HG02943 (cell line): Measurements from ENCODE around the gene PRRC2B.
"Not testable (repeated sequence)": the region's sequence is repeated elsewhere in the genome, so short reads cannot be mapped to it uniquely, and the experiment has no call there.

Source experiments
- ATAC-seq: cut with Tn5 transposase; IDR thresholded peaks from one replicate; pipeline ENCODE4 v1.9.1; 2021; ENCODE audit warnings: mild to moderate bottlenecking, low read depth, moderate library complexity; ENCODE audit not compliant: unreplicated experiment

PRRC2B gene

GRCh38 chr9:131385296-131385695 lies 8.6 kb upstream of the PRRC2B start:
- ATAC-seq, result no peak

GRCh38 chr9:131386281-131386680 lies 7.6 kb upstream of the PRRC2B start:
- no peak for ATAC-seq

GRCh38 chr9:131387394-131387793 lies 6.5 kb upstream of the PRRC2B start:
- ATAC-seq, result no peak

- ATAC-seq, result no peak
Measured at GRCh38 chr9:131391020-131391419, 2.9 kb upstream of the PRRC2B start.

- no peak for ATAC-seq
Measured at GRCh38 chr9:131391504-131391903, 2.4 kb upstream of the PRRC2B start.

- peak; percentile 31 for ATAC-seq
Measured at GRCh38 chr9:131394464-131395156, 724 bp downstream of the PRRC2B start.

- ATAC-seq, result no peak
Measured at GRCh38 chr9:131395157-131396098, 1.5 kb downstream of the PRRC2B start.

GRCh38 chr9:131396099-131396479 lies 2.2 kb downstream of the PRRC2B start:
- not testable (repeated sequence) for ATAC-seq

GRCh38 chr9:131396626-131397025 lies 2.7 kb downstream of the PRRC2B start:
- ATAC-seq, result no peak

GRCh38 chr9:131397100-131397790 lies 3.4 kb downstream of the PRRC2B start:
- no peak for ATAC-seq

GRCh38 chr9:131398204-131398603 lies 4.3 kb downstream of the PRRC2B start:
- ATAC-seq, result no peak

GRCh38 chr9:131399972-131400371 lies 6.1 kb downstream of the PRRC2B start:
- no peak for ATAC-seq

- ATAC-seq, result no peak
Measured at GRCh38 chr9:131400627-131401026, 6.7 kb downstream of the PRRC2B start.

- no peak for ATAC-seq
Measured at GRCh38 chr9:131402073-131402472, 8.2 kb downstream of the PRRC2B start.

GRCh38 chr9:131402738-131403492 lies 9.0 kb downstream of the PRRC2B start:
- no peak for ATAC-seq

GRCh38 chr9:131403493-131403773 lies 9.5 kb downstream of the PRRC2B start:
- no peak for ATAC-seq

GRCh38 chr9:131404581-131404980 lies 10.7 kb downstream of the PRRC2B start:
- no peak for ATAC-seq

- ATAC-seq, result no peak
Measured at GRCh38 chr9:131404987-131405386, 11.1 kb downstream of the PRRC2B start.

GRCh38 chr9:131405428-131405827 lies 11.5 kb downstream of the PRRC2B start:
- ATAC-seq, result no peak

- no peak for ATAC-seq
Measured at GRCh38 chr9:131405858-131406537, 12.1 kb downstream of the PRRC2B start.
